Measurements from ENCODE around the gene SNX8. TPM values are rescaled to one million over a fixed set of nuclear protein-coding genes. Genes with fewer than 3 reads are reported as not detected.

SNX8 gene
- total and polyA plus RNA-seq, 2 of the 8 experiments (the other 6 are each of a cell fraction or from before 2014, with no cell fraction given), result 46.2 to 70.8 TPM

GRCh38 chr7:2211259-2211880 is 102.9 kb downstream of the SNX8 start:
- no peak overlapping the region for H3K4me2 ChIP-seq (ENCODE audit: insufficient read depth in 1 of 2, low read depth in 2 of 2, low read length in 2 of 2)
- H3K18ac ChIP-seq (ENCODE audit: extremely low read depth, low read length), result no peak overlapping the region
- POLR2A ChIA-PET (ENCODE audit: partially characterized antibody), result interaction anchor here (0.6 kb wide), 2 partner anchors 37 to 543 kb away, joined by 3 to 4 read pairs; no protein-coding TSS in a partner anchor
- H4K91ac ChIP-seq (replicated peaks; ENCODE audit: insufficient read length, low read length), result no peak overlapping the region
- H3K56ac ChIP-seq (replicated peaks; ENCODE audit: insufficient read length, low read depth, low read length), result no peak overlapping the region
- H2BK20ac ChIP-seq (ENCODE audit: low read length), result no peak overlapping the region
- no peaks in the 10 kb centered on the region for H3K79me2 ChIP-seq (ENCODE audit: control insufficient read depth in 1 of 2, insufficient read depth in 2 of 2, low read length in 2 of 2)
- H3K27ac ChIP-seq (ENCODE audit: low read depth, low read length), result no peak overlapping the region
- CTCF ChIA-PET (ENCODE audit: partially characterized antibody), result interaction anchor here (0.6 to 1.8 kb wide), 9 partner anchors 16 to 684 kb away, joined by 3 to 6 read pairs (median 3); no protein-coding TSS in a partner anchor
- H2AFZ ChIP-seq (ENCODE audit: low read length), result no peak overlapping the region
- no peak overlapping the region for H2BK12ac ChIP-seq (ENCODE audit: low read depth, low read length)
- H3K27me3 ChIP-seq (replicated peaks in 1 of 4; ENCODE audit: control insufficient read depth in 3 of 4, extremely low read depth in 1 of 4, insufficient read depth in 3 of 4, low read length in 3 of 4), result no peaks in the 10 kb centered on the region
- FAIRE-seq, result no peak
- H4K5ac ChIP-seq (ENCODE audit: insufficient read length, low read depth, low read length), result no peak overlapping the region
- TF ChIP-seq CTCF (IDR thresholded peaks at IDR 0.05; ENCODE audit: control extremely low read depth in 1 of 3, insufficient read depth in 1 of 3, low read depth in 1 of 3, low read length in 3 of 3), result no peak
- TF ChIP-seq SIRT6 (IDR thresholded peaks at IDR 0.05; ENCODE audit: low read length), result no peak
- no peak for TF ChIP-seq SP1 (IDR thresholded peaks at IDR 0.05; ENCODE audit: low read depth, low read length)
- TF ChIP-seq TAF7 (optimal IDR thresholded peaks at IDR 0.05; ENCODE audit: borderline replicate concordance, low read depth, low read length), result no peak
- TF ChIP-seq ASH2L (IDR thresholded peaks at IDR 0.05; ENCODE audit: low read length), result no peak
- no peak for TF ChIP-seq BCL11A (IDR thresholded peaks at IDR 0.05; ENCODE audit: low read depth in 2 of 2, low read length in 2 of 2)
- TF ChIP-seq POLR2AphosphoS5 (IDR thresholded peaks at IDR 0.05; ENCODE audit: low read depth, low read length), result no peak
- TF ChIP-seq HDAC6 (IDR thresholded peaks at IDR 0.05; ENCODE audit: low read depth, low read length), result no peak
- H2AK5ac ChIP-seq (ENCODE audit: low read depth, low read length), result no peak overlapping the region
- H2BK5ac ChIP-seq (ENCODE audit: low read depth, low read length), result no peak overlapping the region
- no peak overlapping the region for H2BK15ac ChIP-seq (ENCODE audit: low read length)
- H3K9ac ChIP-seq (replicated peaks in 1 of 4; ENCODE audit: extremely low read depth in 1 of 4, low read depth in 3 of 4, low read length in 3 of 4), result no peak overlapping the region
- no peak overlapping the region for H3K23ac ChIP-seq (ENCODE audit: insufficient read length)
- no peaks in the 10 kb centered on the region for H3K9me3 ChIP-seq (ENCODE audit: insufficient read depth in 2 of 2, low read depth in 1 of 2, low read length in 1 of 2)
- WGBS, 2 experiments (ENCODE audit: extremely low coverage in 1 of 2, insufficient coverage in 1 of 2, insufficient read length in 1 of 2, insufficient replicate concordance in 2 of 2, low coverage in 1 of 2, low lambda C conversion rate in 2 of 2, missing lambda C conversion rate in 1 of 2), result 89% methylated on average over 14 of the region's 15 CpGs; no CpG with 5 or more reads in 1 of the 2 experiments
- no peak overlapping the region for H2BK120ac ChIP-seq (replicated peaks; ENCODE audit: low read depth, low read length)
- H3K23me2 ChIP-seq (ENCODE audit: low read depth, low read length), result no peaks in the 10 kb centered on the region
- no peaks in the 10 kb centered on the region for H3K4me1 ChIP-seq (replicated peaks in 1 of 4; ENCODE audit: control insufficient read depth in 3 of 4, insufficient read depth in 4 of 4, low read length in 3 of 4)
- H3K4ac ChIP-seq (replicated peaks; ENCODE audit: insufficient read length, low read depth, low read length), result no peak overlapping the region
- no peak for DNase-seq (ENCODE audit: low read depth in 1 of 2, low spot score in 2 of 2)
- H4K20me1 ChIP-seq (replicated peaks in 1 of 2; ENCODE audit: control insufficient read depth in 1 of 2, insufficient read depth in 2 of 2, low read length in 2 of 2), result peaks cover 3 to 26% of the 10 kb centered on the region in 2 experiments
- no peaks in the 10 kb centered on the region for H3K79me1 ChIP-seq (ENCODE audit: low read depth, low read length)
- H3K36me3 ChIP-seq (ENCODE audit: control insufficient read depth in 2 of 4, insufficient read depth in 4 of 4, low read length in 3 of 4), result peaks cover 10 to 56% (median 36%) of the 10 kb centered on the region in 4 experiments; a peak in 7 of 8 replicates
- no peak overlapping the region for H4K8ac ChIP-seq (ENCODE audit: extremely low read depth, insufficient read depth, low read length)
- H3K4me3 ChIP-seq (ENCODE audit: extremely low read depth in 1 of 4, insufficient read depth in 2 of 4, low read depth in 3 of 4, low read length in 4 of 4), result no peak overlapping the region
- H3K14ac ChIP-seq (ENCODE audit: insufficient read length), result no peak overlapping the region
